Immature natural killer cell (primary cell): Measurements from ENCODE around the gene ACTN4. TPM values are rescaled to one million over a fixed set of nuclear protein-coding genes. Genes with fewer than 3 reads are reported as not detected.
"Not testable (repeated sequence)": the region's sequence is repeated elsewhere in the genome, so short reads cannot be mapped to it uniquely, and the experiment has no call there.

Experiments
- DNase-seq, 3 donors: peaks; one replicate each; pipeline ENCODE4 v3.0.0; 2022; ENCODE audit warnings: mixed read lengths in 1 of 3
- H3K27ac Mint-ChIP-seq, 6 donors: one replicate each; pipeline ENCODE4 v1.8.0; 2020; ENCODE audit warnings: mixed read lengths in 6 of 6, mild to moderate bottlenecking in 5 of 6, inconsistent platforms in 4 of 6, moderate library complexity in 3 of 6
- H3K27me3 Mint-ChIP-seq, 3 donors: one replicate each; pipeline ENCODE4 v1.8.0; 2020 to 2021; ENCODE audit warnings: low read depth in 3 of 3, mild to moderate bottlenecking in 3 of 3, mixed read lengths in 3 of 3, moderate library complexity in 3 of 3, inconsistent platforms in 1 of 3
- H3K36me3 Mint-ChIP-seq, 3 donors: one replicate each; pipeline ENCODE4 v1.8.0; 2020; ENCODE audit warnings: mixed read lengths in 3 of 3, inconsistent platforms in 2 of 3, mild to moderate bottlenecking in 2 of 3
- H3K4me1 Mint-ChIP-seq, 2 donors: one replicate each; pipeline ENCODE4 v1.8.0; 2020; ENCODE audit warnings: inconsistent platforms in 2 of 2, mild to moderate bottlenecking in 2 of 2, mixed read lengths in 2 of 2, moderate library complexity in 1 of 2
- H3K4me3 Mint-ChIP-seq, 5 donors: one replicate each; pipeline ENCODE4 v1.8.0; 2020; ENCODE audit warnings: mild to moderate bottlenecking in 5 of 5, mixed read lengths in 5 of 5, inconsistent platforms in 3 of 5, moderate library complexity in 3 of 5
- H3K9me3 Mint-ChIP-seq, 6 donors: one replicate each; pipeline ENCODE4 v1.8.0; 2020; ENCODE audit warnings: mild to moderate bottlenecking in 6 of 6, mixed read lengths in 6 of 6, inconsistent platforms in 4 of 6, moderate library complexity in 3 of 6
- polyA plus RNA-seq, 3 donors: library from polyadenylated mRNA; unstranded; fragments of 300-500 nt; fragmentation: Illumina TruSeq; gene quantifications; one replicate each; pipeline ENCODE4 v1.2.3, GENCODE V29; 2021

Gene ACTN4
- polyA plus RNA-seq, 3 donors from 2014 or later, result 8.5 to 68.3 (median 17.4) TPM

DNA sequence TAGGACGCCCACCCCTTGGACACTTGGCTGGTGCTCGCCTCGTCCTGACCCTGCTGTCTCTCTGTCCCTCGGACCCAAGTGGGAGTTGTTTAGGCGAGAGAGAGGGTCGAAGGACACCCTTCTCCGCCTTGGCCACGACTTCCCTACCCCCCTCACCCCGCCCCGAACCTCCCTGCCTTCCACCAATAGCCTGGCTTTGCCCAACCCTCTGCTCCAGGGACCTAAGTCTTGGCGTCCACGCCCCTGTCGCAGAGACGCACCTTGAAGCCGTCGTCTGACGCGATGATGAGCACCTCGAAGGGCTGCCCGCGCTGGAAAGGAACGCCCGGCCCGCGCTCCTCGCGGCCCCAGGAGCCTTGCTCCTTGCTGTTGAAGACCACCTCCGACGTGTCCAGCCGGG, 124.1 kb downstream of the ACTN4 start:
- H3K4me1 Mint-ChIP-seq, DNase-seq, H3K36me3 Mint-ChIP-seq, H3K27ac Mint-ChIP-seq, H3K27me3 Mint-ChIP-seq, H3K9me3 Mint-ChIP-seq, H3K4me3 Mint-ChIP-seq: not testable (repeated sequence)

DNA sequence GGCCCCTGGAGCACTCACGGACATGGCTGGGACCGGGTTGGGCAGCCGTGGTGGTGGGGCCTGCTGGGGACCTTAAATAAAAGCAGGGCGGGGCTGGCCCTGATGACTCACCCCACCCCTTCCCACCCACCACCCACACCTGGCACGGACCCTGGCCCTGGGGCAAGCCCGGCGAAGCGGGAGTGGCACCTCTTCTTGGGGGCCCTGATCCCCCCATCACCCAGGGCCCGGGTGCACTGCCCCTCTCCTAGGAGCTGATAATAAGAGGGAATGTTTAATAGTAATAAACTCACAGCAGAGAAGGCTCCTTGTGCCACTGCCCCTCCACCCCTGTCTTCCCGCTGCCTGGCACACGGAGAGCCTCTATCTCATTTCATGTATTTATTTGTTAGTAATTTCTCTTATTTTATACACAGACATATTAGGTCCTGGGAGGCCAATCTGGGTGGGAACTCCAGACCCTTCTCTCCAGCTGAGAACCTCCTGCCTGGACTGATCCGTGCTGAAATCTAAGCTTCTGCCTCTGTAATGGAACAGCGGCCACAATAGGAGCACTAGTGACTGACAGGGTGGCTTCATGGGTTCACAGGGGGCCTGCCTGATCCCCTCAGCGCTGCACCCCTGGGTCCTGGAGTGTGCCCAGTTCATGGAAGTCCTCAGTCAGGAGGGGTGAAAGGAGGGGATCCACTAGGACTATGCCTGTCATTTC, 126.2 kb downstream of the ACTN4 start, which contains the start of gene LGALS7:
LGALS7 (minus strand) TSS at position 49 of the 709 bp plus-strand sequence; CDS start at position 24, 25 bp downstream.
- Mint-ChIP-seq H3K27me3 (peaks cover 0 to 2% (median 0%) of the 10 kb centered on the region in 3 donors), H3K4me3 (no peak within 1 kb of the TSS), H3K27ac (peak within 1 kb of the TSS in 1 of 6 donors; percentile 45), H3K36me3 (no peaks in the 10 kb centered on the region), H3K9me3 (no peaks in the 10 kb centered on the region), H3K4me1 (peaks cover 7 to 9% of the 10 kb centered on the region in 2 donors)
- DNase-seq, result no peak

- no peaks in the 10 kb centered on the region for H3K9me3 Mint-ChIP-seq
- no peak for DNase-seq
- H3K4me1 Mint-ChIP-seq, result peaks cover 3% of the 10 kb centered on the region in 2 donors
- no peaks in the 10 kb centered on the region for H3K27me3 Mint-ChIP-seq
- H3K27ac Mint-ChIP-seq, result peak overlapping the region in 1 of 6 donors; percentile 45
- no peak overlapping the region for H3K4me3 Mint-ChIP-seq
- no peaks in the 10 kb centered on the region for H3K36me3 Mint-ChIP-seq
Observed at GRCh38 chr19:38774181-38774950, 126.9 kb downstream of the ACTN4 start.

- Mint-ChIP-seq H3K4me3 (no peak overlapping the region), H3K4me1 (no peaks in the 10 kb centered on the region), H3K27me3 (peaks cover 0 to 2% (median 0%) of the 10 kb centered on the region in 3 donors), H3K9me3 (no peaks in the 10 kb centered on the region), H3K27ac (no peak overlapping the region), H3K36me3 (no peaks in the 10 kb centered on the region)
- DNase-seq, result no peak
Observed at GRCh38 chr19:38778733-38779132, 131.3 kb downstream of the ACTN4 start.

DNA sequence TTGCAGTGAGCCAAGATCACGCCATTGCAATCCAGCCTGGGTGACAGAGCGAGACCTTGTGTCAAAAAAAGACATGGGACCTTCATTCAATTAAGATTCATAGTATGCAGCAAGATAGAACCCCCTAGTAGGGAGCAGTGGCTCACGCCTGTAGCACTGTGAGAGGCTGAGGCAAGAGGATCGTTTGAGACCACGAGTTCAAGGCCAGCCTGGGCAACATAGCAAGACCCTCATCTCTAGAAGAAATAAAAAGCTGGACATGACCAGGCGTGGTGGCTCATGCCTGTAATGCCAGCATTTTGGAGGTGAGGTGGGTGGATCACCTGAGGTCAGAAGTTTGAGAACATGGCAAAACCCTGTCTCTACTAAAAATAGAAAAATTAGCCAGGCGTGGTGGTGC, 133.0 kb downstream of the ACTN4 start:
- no peak overlapping the region for H3K27ac Mint-ChIP-seq
- H3K36me3 Mint-ChIP-seq, result no peaks in the 10 kb centered on the region
- no peaks in the 10 kb centered on the region for H3K9me3 Mint-ChIP-seq

DNA sequence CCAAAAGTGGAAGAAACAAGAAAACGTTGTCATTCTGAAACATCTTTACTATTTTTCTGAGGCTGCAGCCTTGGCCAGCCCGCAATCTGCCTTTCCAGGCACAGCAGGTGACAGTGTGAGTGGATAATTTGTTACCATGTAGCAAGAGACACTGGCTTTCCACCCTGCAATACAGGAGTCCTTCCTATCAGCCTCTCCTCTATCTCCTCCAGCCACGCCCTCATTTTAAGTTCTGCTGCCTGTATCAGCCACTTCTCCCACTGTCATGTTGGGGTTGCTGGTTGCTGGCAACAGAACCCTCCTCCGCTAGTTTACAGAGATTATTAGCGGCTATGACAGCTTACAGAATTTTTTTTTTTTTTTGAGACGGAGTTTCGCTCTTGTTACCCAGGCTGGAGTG, 133.6 kb downstream of the ACTN4 start:
- H3K9me3 Mint-ChIP-seq, result no peaks in the 10 kb centered on the region

More for the DNA sequence above, 133.0 kb downstream of the ACTN4 start:
- H3K4me1 Mint-ChIP-seq, result no peaks in the 10 kb centered on the region
- no peak for DNase-seq
- H3K27me3 Mint-ChIP-seq, result peaks cover 0 to 2% (median 0%) of the 10 kb centered on the region in 3 donors
- H3K4me3 Mint-ChIP-seq, result no peak overlapping the region

More for the DNA sequence above, 133.6 kb downstream of the ACTN4 start:
- H3K4me1 Mint-ChIP-seq, result no peaks in the 10 kb centered on the region
- DNase-seq, result no peak
- H3K4me3 Mint-ChIP-seq, result no peak overlapping the region
- H3K36me3 Mint-ChIP-seq, result no peaks in the 10 kb centered on the region
- H3K27me3 Mint-ChIP-seq, result peaks cover 0 to 2% (median 0%) of the 10 kb centered on the region in 3 donors
- H3K27ac Mint-ChIP-seq, result no peak overlapping the region

Other genes starting within 250 kb of the ACTN4 start
- gene FAM98C, start 244.6 kb upstream of the ACTN4 start, polyA plus RNA-seq, result 10 to 100 TPM; 15.7 to 29.9 (median 18.5) TPM
- under 1 TPM in 2 of 3 donors, not detected in 1; 0.20 to 0.78 TPM for gene RASGRP4, start 221.4 kb upstream of the ACTN4 start, polyA plus RNA-seq
- under 1 TPM in 1 of 3 donors, not detected in 2; 0.04 TPM for gene RYR1, start 214.0 kb upstream of the ACTN4 start, polyA plus RNA-seq
- 10 to 100 TPM; 52.1 to 98.1 (median 67.0) TPM for gene MAP4K1, start 29.7 kb upstream of the ACTN4 start, polyA plus RNA-seq
- gene EIF3K, start 28.5 kb upstream of the ACTN4 start, polyA plus RNA-seq, result 100 to 1,000 TPM; 338 to 456 (median 383) TPM
- 10 to 100 TPM; 25.7 to 72.8 (median 55.1) TPM for gene CAPN12, start 96.8 kb downstream of the ACTN4 start, polyA plus RNA-seq
- not detected for gene LGALS7, start 125.9 kb downstream of the ACTN4 start, polyA plus RNA-seq
- gene LGALS7B, start 141.6 kb downstream of the ACTN4 start, polyA plus RNA-seq, result not detected
- gene LGALS4, start 165.3 kb downstream of the ACTN4 start, polyA plus RNA-seq, result not detected
- 100 to 1,000 TPM; 243 to 337 (median 327) TPM for gene ECH1, start 184.1 kb downstream of the ACTN4 start, polyA plus RNA-seq
- 10 to 100 TPM; 16.8 to 89.6 (median 69.0) TPM for gene HNRNPL, start 202.3 kb downstream of the ACTN4 start, polyA plus RNA-seq
- 10 to 100 TPM; 20.3 to 64.9 (median 47.3) TPM for gene RINL, start 230.6 kb downstream of the ACTN4 start, polyA plus RNA-seq